Amniotic stem cell (primary cell): ENCODE measurements around the gene WNK1.
"Not testable (repeated sequence)": the region's sequence is repeated elsewhere in the genome, so short reads cannot be mapped to it uniquely, and the experiment has no call there.

Experiments used
- DNase-seq: peaks from one replicate; lab custom pipeline; 2025; lab: John Stamatoyannopoulos, UW

The WNK1 gene

GRCh38 chr12:749751-750270, 2.6 kb upstream of the WNK1 start:
- no peak for DNase-seq

- no peak for DNase-seq
Observed at GRCh38 chr12:750366-751191, 1.8 kb upstream of the WNK1 start.

- peak; percentile 93 for DNase-seq
Observed at GRCh38 chr12:751192-751998, 984 bp upstream of the WNK1 start.

GRCh38 chr12:752695-753610, 574 bp downstream of the WNK1 start:
- peak; percentile 16 for DNase-seq

- no peak for DNase-seq
Observed at GRCh38 chr12:753611-754472, 1.5 kb downstream of the WNK1 start.

GRCh38 chr12:754473-754820, 2.1 kb downstream of the WNK1 start:
- no peak for DNase-seq

- DNase-seq, result peak; percentile 45
Observed at GRCh38 chr12:754851-755562, 2.6 kb downstream of the WNK1 start.

- DNase-seq, result no peak
Observed at GRCh38 chr12:759628-760027, 7.2 kb downstream of the WNK1 start.

- DNase-seq, result no peak
Observed at GRCh38 chr12:761256-761655, 8.9 kb downstream of the WNK1 start.

- no peak for DNase-seq
Observed at GRCh38 chr12:765840-766239, 13.5 kb downstream of the WNK1 start.

GRCh38 chr12:768434-768833, 16.1 kb downstream of the WNK1 start:
- no peak for DNase-seq

- DNase-seq, result no peak
Observed at GRCh38 chr12:770479-770878, 18.1 kb downstream of the WNK1 start.

GRCh38 chr12:772056-772697, 19.8 kb downstream of the WNK1 start:
- no peak for DNase-seq

GRCh38 chr12:774051-774614, 21.8 kb downstream of the WNK1 start:
- DNase-seq, result no peak

- DNase-seq, result not testable (repeated sequence)
Observed at GRCh38 chr12:775973-776771, 23.8 kb downstream of the WNK1 start.

GRCh38 chr12:776772-777373, 24.5 kb downstream of the WNK1 start:
- DNase-seq, result not testable (repeated sequence)

- DNase-seq, result no peak
Observed at GRCh38 chr12:777550-778047, 25.2 kb downstream of the WNK1 start.

GRCh38 chr12:778615-779014, 26.2 kb downstream of the WNK1 start:
- DNase-seq, result no peak
